ENCODE measurements around the gene PPP1R7.

DNA sequence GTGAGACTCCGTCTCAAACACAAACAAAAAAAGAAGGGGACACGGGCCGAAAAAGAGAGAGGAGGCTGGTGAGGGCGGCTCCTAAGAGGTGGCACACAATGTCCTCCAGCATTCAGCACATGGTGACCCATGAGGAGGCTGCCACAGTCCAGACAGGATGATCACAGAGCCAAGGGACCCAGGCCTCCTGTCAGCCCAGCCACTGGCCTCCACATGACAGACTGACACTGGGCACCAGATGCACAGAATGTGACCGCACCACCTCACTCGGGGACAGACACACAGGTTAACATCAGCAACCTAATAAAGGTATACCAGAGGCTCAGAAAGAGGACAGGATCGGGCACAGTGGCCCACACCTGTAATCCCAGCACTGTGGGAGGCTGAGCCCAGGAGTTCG lies 22.0 kb upstream of the PPP1R7 start:
- no peak for TF ChIP-seq POLR2A (IDR thresholded peaks at IDR 0.05)
- TF ChIP-seq, protein P1, sequence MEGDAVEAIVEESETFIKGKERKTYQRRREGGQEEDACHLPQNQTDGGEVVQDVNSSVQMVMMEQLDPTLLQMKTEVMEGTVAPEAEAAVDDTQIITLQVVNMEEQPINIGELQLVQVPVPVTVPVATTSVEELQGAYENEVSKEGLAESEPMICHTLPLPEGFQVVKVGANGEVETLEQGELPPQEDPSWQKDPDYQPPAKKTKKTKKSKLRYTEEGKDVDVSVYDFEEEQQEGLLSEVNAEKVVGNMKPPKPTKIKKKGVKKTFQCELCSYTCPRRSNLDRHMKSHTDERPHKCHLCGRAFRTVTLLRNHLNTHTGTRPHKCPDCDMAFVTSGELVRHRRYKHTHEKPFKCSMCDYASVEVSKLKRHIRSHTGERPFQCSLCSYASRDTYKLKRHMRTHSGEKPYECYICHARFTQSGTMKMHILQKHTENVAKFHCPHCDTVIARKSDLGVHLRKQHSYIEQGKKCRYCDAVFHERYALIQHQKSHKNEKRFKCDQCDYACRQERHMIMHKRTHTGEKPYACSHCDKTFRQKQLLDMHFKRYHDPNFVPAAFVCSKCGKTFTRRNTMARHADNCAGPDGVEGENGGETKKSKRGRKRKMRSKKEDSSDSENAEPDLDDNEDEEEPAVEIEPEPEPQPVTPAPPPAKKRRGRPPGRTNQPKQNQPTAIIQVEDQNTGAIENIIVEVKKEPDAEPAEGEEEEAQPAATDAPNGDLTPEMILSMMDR (IDR thresholded peaks at IDR 0.05), result no peak

All from vagina (tissue), 2 donors.